Astrocyte of the cerebellum (primary cell): Measurements from ENCODE around the gene GZF1.

Source experiments
- DNase-seq: peaks from one replicate; pipeline ENCODE4 v3.0.0-alpha.2; 2011; ENCODE audit warnings: low read depth
- H3K4me3 ChIP-seq: 2 replicates; pipeline ENCODE4 v1.5.1; 2011; ENCODE audit warnings: mild to moderate bottlenecking, low read depth, low read length, moderate library complexity
- CTCF ChIP-seq: IDR thresholded peaks from 2 replicates; pipeline ENCODE4 v1.5.1; 2012; ENCODE audit warnings: low read length, low read depth, moderate library complexity, mild to moderate bottlenecking; ENCODE audit errors: missing control alignments
- in situ Hi-C: cut with HindIII; loops from 2 replicates; pipeline ENCODE4 v1.10.0; 2017; ENCODE audit warnings: low sequenced_read_pairs

Gene GZF1

DNA sequence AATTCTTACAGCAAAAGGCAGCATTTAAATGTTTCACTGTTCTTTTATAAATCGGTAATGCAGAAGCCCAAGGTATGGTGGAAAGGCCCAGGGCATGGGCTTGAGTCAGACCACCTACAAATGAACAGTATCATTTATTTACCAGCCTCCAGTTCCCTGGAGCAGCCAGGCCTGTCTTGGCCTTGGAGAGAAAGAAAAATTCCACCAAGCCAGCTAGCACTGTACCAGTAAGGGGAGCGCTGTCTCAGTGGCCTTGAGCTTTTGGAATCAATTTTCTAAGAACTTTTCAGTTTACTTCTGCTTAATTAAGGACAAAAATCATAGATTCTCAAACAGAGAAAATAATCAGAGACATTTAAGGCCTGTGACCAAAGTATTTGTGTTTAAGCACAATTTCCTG, 47.0 kb downstream of the GZF1 start:
- H3K4me3 ChIP-seq, result no peak overlapping the region
- DNase-seq, result no peak
- in situ Hi-C loops, result no loop called here
- no peak for TF ChIP-seq CTCF

DNA sequence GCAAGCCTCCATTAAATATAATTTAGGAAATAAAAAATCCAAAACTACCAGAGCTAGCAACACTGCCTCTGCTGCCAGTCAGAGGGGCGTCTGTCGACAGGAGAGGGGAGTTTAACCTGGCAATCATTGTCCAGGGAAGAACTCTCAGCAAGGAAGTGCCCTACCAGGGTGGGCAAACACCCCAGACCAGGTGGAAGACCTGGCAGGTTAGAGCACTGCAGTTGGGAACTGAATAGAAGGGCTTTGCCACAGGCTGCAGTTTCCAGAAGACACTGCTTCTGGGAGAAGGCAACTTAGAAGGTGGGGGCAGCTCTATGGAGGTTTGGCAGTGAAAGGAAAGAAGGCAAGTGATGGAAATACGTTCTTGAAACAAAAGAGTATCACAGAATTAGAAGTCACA, 47.8 kb downstream of the GZF1 start:
- DNase-seq, result no peak
- TF ChIP-seq CTCF, result no peak
- in situ Hi-C loops, result no loop called here
- no peak overlapping the region for H3K4me3 ChIP-seq

DNA sequence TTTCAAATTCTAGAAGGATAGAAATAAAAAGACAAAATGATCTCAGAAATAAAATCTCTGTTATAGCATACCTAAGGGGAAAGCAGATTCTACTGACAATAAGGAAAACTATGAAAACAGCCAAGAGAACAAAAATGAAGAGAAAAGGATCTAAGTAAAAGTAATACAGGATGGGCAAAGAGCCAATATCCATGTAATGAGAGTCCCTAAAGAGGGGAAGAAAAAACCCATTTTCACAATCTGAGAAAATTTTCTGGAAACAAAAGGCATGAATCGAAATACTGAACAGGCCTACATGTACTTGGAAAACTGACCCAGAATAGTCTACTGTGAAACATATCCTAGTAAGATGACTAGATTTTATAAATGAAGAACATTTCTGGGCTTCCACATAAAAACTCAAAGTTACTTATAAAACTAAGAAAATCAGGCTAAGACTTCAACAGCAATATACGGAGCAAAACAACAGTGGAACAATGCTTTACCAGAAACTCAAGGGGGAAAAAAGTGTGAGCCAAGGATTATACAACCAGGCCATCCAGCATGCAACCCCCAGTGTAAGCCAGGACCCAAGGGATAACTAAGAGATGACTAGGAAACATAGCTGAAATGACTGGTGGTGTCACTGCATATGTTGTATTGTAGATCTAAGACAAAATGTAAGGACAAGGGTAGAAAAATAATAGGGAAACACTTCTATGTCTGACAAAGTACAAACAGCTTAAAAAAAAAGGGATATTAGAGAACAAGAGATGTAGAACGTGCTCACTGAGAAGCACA, 49.1 kb downstream of the GZF1 start:
- H3K4me3 ChIP-seq, result no peak overlapping the region
- in situ Hi-C loops, result no loop called here
- no peak for DNase-seq
- TF ChIP-seq CTCF, result no peak

- in situ Hi-C loops, result no loop called here
Measured at GRCh38 chr20:23412026-23412425, 50.0 kb downstream of the GZF1 start.

DNA sequence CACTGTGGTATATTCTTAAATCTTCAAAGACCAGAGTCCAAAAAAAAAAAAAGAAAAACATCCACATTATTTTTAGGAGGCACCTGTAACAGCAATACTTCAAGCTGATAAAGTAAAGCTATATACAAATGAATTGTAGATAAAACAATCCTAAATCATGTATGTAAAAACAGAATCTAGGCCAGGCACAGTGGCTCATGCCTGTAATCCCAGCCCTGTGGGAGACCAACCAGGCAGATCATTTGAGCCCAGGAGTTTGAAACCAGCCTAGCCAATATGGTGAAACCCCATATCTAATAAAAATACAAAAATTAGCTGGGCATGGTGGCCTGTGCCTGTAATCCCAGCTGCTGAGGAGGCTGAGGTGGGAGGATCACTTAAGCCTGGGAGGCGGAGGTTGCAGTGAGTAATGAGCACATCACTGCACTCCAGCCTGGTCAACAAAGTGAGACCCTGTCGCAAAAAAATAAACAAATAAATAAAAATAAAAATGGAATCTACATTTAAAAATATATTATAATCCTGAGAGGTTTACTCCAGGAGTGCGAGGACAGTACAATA, 52.0 kb downstream of the GZF1 start:
- in situ Hi-C loops, result no loop called here
- no peak overlapping the region for H3K4me3 ChIP-seq
- no peak for TF ChIP-seq CTCF
- no peak for DNase-seq

More at GRCh38 chr20:23412026-23412425, 50.0 kb downstream of the GZF1 start:
- DNase-seq, result no peak
- no peak for TF ChIP-seq CTCF
- H3K4me3 ChIP-seq, result no peak overlapping the region

DNA sequence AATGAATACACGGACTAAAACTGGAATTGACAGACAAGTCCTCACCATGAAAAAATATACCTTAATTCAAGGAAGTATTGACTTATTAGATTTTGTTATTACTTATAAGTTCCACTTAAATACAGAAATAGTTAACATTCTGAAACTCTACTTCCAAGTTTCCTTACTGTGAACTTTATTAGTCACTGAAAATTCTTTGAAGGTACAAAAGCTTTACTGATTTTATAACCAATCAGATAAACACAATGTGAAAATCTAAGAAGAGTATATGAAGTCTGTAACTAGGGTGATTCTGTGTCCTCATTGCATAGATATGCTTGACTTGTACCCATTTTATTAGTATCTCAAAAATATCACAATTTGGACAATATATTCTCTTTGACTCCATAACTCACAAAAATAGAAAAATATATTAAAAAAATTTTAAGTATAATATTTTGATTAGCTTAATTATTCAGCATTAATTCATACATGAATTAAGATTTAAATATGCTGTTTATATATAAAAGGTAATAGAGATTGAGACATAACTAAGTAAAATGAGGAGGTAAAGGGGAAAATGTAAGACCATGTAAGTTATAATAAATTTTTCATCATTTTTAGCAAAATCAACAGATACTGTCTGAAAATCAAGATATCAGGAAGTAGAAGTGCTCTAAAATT, 52.7 kb downstream of the GZF1 start:
- in situ Hi-C loops, result loop anchor here (5.0 kb wide), 1 partner anchor 37 kb away; no protein-coding TSS in a partner anchor
- H3K4me3 ChIP-seq, result no peak overlapping the region
- DNase-seq, result no peak

More for the DNA sequence above, 52.7 kb downstream of the GZF1 start:
- no peak for TF ChIP-seq CTCF
